ENCODE measurements around the gene CIRBP.

CIRBP gene

DNA sequence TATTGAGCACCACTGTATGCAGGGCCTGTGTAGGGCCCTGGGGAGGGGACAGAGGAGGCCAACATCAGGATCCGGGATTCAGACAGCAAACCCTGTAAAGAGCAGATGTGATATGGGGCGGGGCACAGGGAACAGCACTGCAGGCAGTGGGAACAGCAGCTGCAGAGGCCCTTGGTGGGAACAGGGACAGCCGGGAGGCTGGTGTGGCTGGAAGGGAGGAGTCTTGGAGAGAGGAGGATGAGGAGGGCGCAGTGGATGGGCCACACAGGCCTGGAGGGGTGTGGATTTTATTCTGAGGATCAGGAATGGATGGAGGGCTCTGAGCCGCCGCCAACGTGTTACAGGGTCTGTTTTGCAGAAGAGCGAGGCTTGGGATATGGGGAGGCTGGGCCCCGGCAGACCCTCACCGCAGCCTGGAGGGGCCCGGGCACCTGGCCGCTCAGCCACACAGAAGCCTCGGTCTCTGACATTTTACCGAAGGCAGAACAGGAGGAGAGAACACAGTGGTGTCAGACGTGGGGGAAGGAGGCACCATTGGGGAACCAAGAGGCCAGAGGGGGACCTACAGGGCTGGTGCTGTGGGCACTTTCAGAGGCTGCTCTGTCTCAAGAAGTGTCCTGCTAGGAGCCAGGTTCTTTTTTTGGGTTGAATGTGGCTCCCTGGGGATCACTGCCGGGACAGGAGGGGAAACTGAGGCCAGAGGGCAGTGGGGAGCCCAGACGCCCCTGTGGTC is 23.5 kb downstream of the CIRBP start:
- intact Hi-C loops (cut with DNase I; ENCODE audit: low total_unique reads), result no loop called here
- no peak overlapping the region for H3K4me3 ChIP-seq
- no peak overlapping the region for H3K27ac ChIP-seq
- no peaks in the 10 kb centered on the region for H3K9me3 ChIP-seq
- peaks cover 0 to 95% of the 10 kb centered on the region in 2 donors for H3K27me3 ChIP-seq
- no peaks in the 10 kb centered on the region for H3K36me3 ChIP-seq
- H3K4me1 ChIP-seq, result peaks cover 0 to 23% (median 7%) of the 10 kb centered on the region in 4 donors
- DNase-seq, result no peak
- TF ChIP-seq, protein P1, sequence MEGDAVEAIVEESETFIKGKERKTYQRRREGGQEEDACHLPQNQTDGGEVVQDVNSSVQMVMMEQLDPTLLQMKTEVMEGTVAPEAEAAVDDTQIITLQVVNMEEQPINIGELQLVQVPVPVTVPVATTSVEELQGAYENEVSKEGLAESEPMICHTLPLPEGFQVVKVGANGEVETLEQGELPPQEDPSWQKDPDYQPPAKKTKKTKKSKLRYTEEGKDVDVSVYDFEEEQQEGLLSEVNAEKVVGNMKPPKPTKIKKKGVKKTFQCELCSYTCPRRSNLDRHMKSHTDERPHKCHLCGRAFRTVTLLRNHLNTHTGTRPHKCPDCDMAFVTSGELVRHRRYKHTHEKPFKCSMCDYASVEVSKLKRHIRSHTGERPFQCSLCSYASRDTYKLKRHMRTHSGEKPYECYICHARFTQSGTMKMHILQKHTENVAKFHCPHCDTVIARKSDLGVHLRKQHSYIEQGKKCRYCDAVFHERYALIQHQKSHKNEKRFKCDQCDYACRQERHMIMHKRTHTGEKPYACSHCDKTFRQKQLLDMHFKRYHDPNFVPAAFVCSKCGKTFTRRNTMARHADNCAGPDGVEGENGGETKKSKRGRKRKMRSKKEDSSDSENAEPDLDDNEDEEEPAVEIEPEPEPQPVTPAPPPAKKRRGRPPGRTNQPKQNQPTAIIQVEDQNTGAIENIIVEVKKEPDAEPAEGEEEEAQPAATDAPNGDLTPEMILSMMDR (IDR thresholded peaks at IDR 0.05), result no peak

DNA sequence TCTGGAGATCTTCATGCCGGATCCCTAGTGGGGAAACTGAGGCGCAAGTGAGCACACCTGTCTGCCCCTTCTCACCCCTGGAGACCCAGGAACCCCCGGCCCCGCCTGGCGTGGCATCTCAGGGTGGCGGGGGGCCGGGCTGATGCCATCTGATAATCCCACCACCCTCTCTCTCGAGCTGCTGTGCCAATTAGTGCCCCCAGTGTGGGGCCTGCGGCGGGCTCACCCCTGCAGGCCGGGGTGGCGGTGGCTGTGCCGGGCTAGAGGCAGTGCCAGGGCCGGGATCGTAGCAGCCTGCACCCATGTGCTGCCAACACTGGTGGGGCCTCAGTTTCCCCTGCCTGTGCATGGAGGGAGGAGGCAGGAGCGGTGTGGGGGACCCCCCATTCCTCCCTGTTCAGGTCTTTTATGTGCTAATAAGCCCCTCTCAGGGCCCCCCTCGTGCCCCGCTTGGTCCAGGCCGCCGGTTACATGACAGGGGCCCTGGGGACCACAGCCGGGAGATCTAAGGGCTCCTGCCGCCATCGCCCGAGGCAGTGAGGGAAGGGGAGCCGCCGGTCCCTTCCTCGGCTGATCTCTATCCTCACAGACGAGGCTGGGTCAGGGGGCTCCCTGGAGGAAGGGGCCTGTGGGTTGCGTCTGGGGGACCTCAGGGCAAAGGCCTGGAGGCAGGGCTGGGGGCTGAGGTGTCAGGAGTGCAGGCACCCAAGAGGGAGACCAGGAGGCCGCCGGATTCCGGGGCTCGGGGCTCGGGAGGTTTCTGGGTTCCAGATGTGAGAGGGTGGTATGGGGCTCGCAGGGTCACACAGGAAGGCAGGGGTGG is 24.9 kb downstream of the CIRBP start:
- intact Hi-C loops (cut with DNase I; ENCODE audit: low total_unique reads), result no loop called here
- Histone ChIP-seq H3K27me3 (peaks cover 0 to 87% of the 10 kb centered on the region in 2 donors), H3K27ac (no peak overlapping the region), H3K4me3 (no peak overlapping the region), H3K9me3 (no peaks in the 10 kb centered on the region), H3K4me1 (peaks cover 0 to 20% (median 3%) of the 10 kb centered on the region in 4 donors), H3K36me3 (no peaks in the 10 kb centered on the region)
- TF ChIP-seq, protein P1 (IDR thresholded peaks at IDR 0.05), result no peak
- no peak for DNase-seq

DNA sequence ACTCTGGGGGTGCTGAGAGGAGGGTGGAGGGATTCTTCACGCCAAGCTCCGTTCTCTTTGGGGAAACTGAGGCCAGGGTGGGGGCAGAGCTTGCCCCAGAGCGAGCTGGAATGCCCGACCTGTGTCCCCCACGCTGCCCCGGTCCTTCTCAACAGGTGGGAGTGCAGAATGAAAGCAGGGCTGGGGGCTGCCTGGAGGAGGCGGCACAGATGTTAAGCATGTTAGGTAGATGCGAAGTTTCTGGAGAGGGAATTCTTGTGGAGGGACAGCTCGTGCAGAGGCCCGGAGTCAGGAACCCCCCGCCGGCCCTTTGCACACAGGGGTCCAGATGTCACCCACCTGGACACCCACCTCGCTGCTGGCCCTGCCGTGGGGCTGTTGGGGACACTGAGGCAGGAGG is 25.6 kb downstream of the CIRBP start:
- no peak for DNase-seq
- peaks cover 0 to 83% of the 10 kb centered on the region in 2 donors for H3K27me3 ChIP-seq

DNA sequence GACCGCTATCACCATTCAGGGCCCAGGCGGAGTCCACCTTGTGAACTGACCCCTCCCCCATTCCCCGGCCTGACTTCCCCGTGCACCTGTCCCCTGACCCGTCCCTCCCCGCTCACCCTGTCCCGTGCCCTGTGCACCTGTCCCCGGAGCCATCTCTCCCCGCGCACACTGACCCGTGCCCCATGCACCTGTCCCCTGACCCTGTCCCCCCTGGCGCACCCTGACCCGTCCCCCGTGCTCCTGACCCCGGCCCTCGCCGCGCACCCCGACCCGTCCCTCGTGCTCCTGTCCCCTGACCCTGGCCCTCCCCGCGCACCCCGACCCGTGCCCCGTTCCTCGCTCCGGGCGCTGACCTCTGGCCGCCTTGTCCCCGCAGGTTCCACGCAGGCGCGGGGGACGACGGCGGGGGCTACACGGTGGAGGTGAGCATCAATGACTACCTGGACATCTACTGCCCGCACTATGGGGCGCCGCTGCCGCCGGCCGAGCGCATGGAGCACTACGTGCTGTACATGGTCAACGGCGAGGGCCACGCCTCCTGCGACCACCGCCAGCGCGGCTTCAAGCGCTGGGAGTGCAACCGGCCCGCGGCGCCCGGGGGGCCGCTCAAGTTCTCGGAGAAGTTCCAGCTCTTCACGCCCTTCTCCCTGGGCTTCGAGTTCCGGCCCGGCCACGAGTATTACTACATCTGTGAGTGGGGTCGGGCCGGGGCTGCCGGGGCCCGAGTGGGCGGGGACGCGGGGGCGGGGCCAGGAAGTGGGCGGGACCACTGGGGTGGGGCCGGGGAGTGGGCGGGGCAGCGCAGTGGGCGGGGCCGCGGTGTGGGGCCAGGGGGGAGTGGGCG is 26.3 kb downstream of the CIRBP start:
- DNase-seq, result no peak
- Histone ChIP-seq H3K9me3 (no peaks in the 10 kb centered on the region), H3K4me3 (no peak overlapping the region), H3K4me1 (peaks cover 0 to 20% (median 3%) of the 10 kb centered on the region in 4 donors), H3K36me3 (no peaks in the 10 kb centered on the region), H3K27ac (no peak overlapping the region), H3K27me3 (peaks cover 0 to 83% of the 10 kb centered on the region in 2 donors)
- intact Hi-C loops (cut with DNase I; ENCODE audit: low total_unique reads), result no loop called here
- TF ChIP-seq, protein P1 (IDR thresholded peaks at IDR 0.05), result no peak

More for the DNA sequence above, 25.6 kb downstream of the CIRBP start:
- Histone ChIP-seq H3K4me3 (no peak overlapping the region), H3K27ac (no peak overlapping the region), H3K9me3 (no peaks in the 10 kb centered on the region), H3K36me3 (no peaks in the 10 kb centered on the region), H3K4me1 (peaks cover 0 to 20% (median 3%) of the 10 kb centered on the region in 4 donors)
- intact Hi-C loops (cut with DNase I; ENCODE audit: low total_unique reads), result no loop called here
- TF ChIP-seq, protein P1 (IDR thresholded peaks at IDR 0.05), result no peak

DNA sequence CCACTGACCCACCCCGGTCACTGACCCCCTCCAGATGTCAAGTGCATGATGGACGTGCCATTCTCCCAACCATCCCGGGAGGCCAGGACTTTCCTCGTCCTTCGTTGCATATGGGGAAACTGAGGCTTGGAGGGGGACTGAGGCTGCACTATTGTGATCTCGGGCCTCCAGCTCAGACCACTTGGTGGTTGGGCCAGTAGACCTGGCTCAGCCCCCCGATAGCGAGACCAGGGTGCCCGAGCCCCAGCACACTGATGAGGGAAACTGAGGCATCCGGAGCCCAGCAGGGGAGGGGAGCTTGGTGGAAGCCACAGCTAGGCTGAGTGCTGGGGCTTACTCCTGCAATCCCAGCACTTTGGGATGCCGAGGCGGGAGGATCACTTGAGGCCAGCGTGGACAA is 26.9 kb downstream of the CIRBP start:
- peaks cover 0 to 20% (median 3%) of the 10 kb centered on the region in 4 donors for H3K4me1 ChIP-seq
- TF ChIP-seq, protein P1 (IDR thresholded peaks at IDR 0.05), result no peak
- DNase-seq, result no peak
- H3K9me3 ChIP-seq, result no peaks in the 10 kb centered on the region
- H3K36me3 ChIP-seq, result no peaks in the 10 kb centered on the region
- no peak overlapping the region for H3K4me3 ChIP-seq
- no peak overlapping the region for H3K27ac ChIP-seq
- intact Hi-C loops (cut with DNase I; ENCODE audit: low total_unique reads), result no loop called here
- peaks cover 0 to 80% of the 10 kb centered on the region in 2 donors for H3K27me3 ChIP-seq
